CD4-positive, alpha-beta T cell (primary cell): Measurements from ENCODE around the gene LIN28B. TPM values are rescaled to one million over a fixed set of nuclear protein-coding genes. Genes with fewer than 3 reads are reported as not detected.

Experiments used
- ATAC-seq: fragments of 200-7000 bp; cut with Tn5 transposase; one replicate; pipeline ENCODE4 v1.10.0; 2022; ENCODE audit warnings: mild to moderate bottlenecking; ENCODE audit not compliant: poor library complexity
- CTCF ChIA-PET: fragments of 350-600 bp; sonication (Branson Sonifier 250); formaldehyde crosslinking; loops from one replicate; lab custom pipeline; 2021; ENCODE audit warnings: antibody characterized with exemption, inconsistent platforms; lab: Charles Lee
- POLR2A ChIA-PET: fragments of 350-600 bp; sonication (Branson Sonifier 250); formaldehyde crosslinking; loops from one replicate; lab custom pipeline; 2021; ENCODE audit warnings: antibody characterized with exemption, inconsistent platforms; lab: Charles Lee
- DNase-seq, 14 experiments: peaks; one replicate each; pipeline ENCODE4 v3.0.0-alpha.2; 2013 to 2020; ENCODE audit warnings: mixed read lengths in 2 of 14
- H3K27ac ChIP-seq, 2 donors: one replicate each; pipeline versions ENCODE4 v1.5.1 to v1.7.0; 2013; ENCODE audit warnings: low read length in 2 of 2, low read depth in 1 of 2, mild to moderate bottlenecking in 1 of 2
- H3K27me3 ChIP-seq, 2 experiments: 1 replicate in 1 of 2; 2 replicates in 1 of 2; pipeline versions ENCODE4 v1.6.1 to v1.7.0; 2013; ENCODE audit warnings: low read length in 2 of 2, control low read depth in 1 of 2, mild to moderate bottlenecking in 1 of 2, moderate library complexity in 1 of 2; ENCODE audit not compliant: insufficient read depth in 2 of 2, control insufficient read depth in 1 of 2
- H3K36me3 ChIP-seq: one replicate; pipeline ENCODE4 v1.6.1; 2013; ENCODE audit warnings: low read length, control low read depth; ENCODE audit not compliant: insufficient read depth
- H3K4me1 ChIP-seq: one replicate; pipeline ENCODE4 v1.6.1; 2013; ENCODE audit warnings: low read length, control low read depth; ENCODE audit not compliant: insufficient read depth
- H3K4me3 ChIP-seq: one replicate; pipeline ENCODE4 v1.5.1; 2013; ENCODE audit warnings: mild to moderate bottlenecking, low read length, moderate library complexity
- H3K9me3 ChIP-seq, 2 experiments: 1 replicate in 1 of 2; 2 replicates in 1 of 2; pipeline versions ENCODE4 v1.6.1 to v1.7.0; 2013; ENCODE audit warnings: low read length in 2 of 2, mild to moderate bottlenecking in 2 of 2, control low read depth in 1 of 2, moderate library complexity in 1 of 2; ENCODE audit not compliant: control insufficient read depth in 1 of 2, insufficient read depth in 1 of 2
- H3K27ac Mint-ChIP-seq: one replicate; pipeline ENCODE4 v1.8.0; 2020; ENCODE audit warnings: mixed read lengths
- H3K27me3 Mint-ChIP-seq: one replicate; pipeline ENCODE4 v1.8.0; 2021; ENCODE audit warnings: mixed read lengths
- H3K36me3 Mint-ChIP-seq: one replicate; pipeline ENCODE4 v1.8.0; 2021; ENCODE audit warnings: low read depth, mixed read lengths
- H3K4me1 Mint-ChIP-seq: one replicate; pipeline ENCODE4 v1.8.0; 2021; ENCODE audit warnings: low read depth, mixed read lengths
- H3K4me3 Mint-ChIP-seq: one replicate; pipeline ENCODE4 v1.8.0; 2020; ENCODE audit warnings: mild to moderate bottlenecking, mixed read lengths
- H3K9me3 Mint-ChIP-seq: one replicate; pipeline ENCODE4 v1.8.0; 2020; ENCODE audit warnings: mixed read lengths
- intact Hi-C, 2 experiments: fragments of 100-400 bp; cut with DNase I in 1 of 2; cut with micrococcal nuclease in 1 of 2; formaldehyde crosslinking; loops; one replicate each; pipeline versions ENCODE4 v1.15.1 to v1.9.0; 2023 to 2025; cut with DNase I, micrococcal nuclease
- total RNA-seq, 174 experiments: library from RNA in 2 of 174; stranded (reverse) in 2 of 174; gene quantifications; one replicate each; pipeline ENCODE4 v1.2.3 and lab custom pipeline; 2021 to 2026
- TF ChIP-seq, protein P1 (sequence below): fragments of 200-600 bp; IDR thresholded peaks from one replicate; pipeline ENCODE4 v1.8.0; 2022; ENCODE audit warnings: antibody characterized with exemption, mild to moderate bottlenecking

The LIN28B gene
- total RNA-seq, 2 experiments from 2014 or later, result not detected

DNA sequence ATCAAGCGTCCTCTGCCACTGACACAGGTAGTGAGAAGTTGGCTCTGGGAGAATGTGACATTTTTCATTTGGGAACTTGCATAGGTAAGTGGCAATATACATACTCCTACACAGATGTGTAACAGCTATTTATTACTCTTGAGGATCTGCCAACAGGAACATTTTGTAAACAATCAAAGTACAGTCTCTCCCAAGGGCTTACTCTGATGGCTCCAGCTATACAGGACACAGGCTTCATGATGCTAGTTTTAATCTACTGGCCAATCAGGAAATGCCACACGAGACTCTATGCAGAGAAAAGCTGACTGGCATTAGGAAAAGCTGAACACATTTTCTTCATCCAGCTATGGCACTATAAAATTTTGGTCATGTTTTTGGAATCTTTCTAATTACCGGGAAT, 165.1 kb downstream of the LIN28B start:
- ChIA-PET POLR2A (no interaction called here), CTCF (no interaction called here)
- no peak overlapping the region for H3K4me3 Mint-ChIP-seq
- intact Hi-C loops, result no loop called here
- H3K27me3 Mint-ChIP-seq, result peaks cover 22% of the 10 kb centered on the region
- H3K9me3 ChIP-seq, result no peaks in the 10 kb centered on the region
- ATAC-seq (no peak), DNase-seq (no peak)
- no peak overlapping the region for H3K27ac ChIP-seq
- TF ChIP-seq, protein P1, sequence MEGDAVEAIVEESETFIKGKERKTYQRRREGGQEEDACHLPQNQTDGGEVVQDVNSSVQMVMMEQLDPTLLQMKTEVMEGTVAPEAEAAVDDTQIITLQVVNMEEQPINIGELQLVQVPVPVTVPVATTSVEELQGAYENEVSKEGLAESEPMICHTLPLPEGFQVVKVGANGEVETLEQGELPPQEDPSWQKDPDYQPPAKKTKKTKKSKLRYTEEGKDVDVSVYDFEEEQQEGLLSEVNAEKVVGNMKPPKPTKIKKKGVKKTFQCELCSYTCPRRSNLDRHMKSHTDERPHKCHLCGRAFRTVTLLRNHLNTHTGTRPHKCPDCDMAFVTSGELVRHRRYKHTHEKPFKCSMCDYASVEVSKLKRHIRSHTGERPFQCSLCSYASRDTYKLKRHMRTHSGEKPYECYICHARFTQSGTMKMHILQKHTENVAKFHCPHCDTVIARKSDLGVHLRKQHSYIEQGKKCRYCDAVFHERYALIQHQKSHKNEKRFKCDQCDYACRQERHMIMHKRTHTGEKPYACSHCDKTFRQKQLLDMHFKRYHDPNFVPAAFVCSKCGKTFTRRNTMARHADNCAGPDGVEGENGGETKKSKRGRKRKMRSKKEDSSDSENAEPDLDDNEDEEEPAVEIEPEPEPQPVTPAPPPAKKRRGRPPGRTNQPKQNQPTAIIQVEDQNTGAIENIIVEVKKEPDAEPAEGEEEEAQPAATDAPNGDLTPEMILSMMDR, result no peak
- no peaks in the 10 kb centered on the region for H3K27me3 ChIP-seq
- no peaks in the 10 kb centered on the region for H3K36me3 ChIP-seq
- H3K4me1 Mint-ChIP-seq, result no peaks in the 10 kb centered on the region
- no peak overlapping the region for H3K4me3 ChIP-seq
- no peaks in the 10 kb centered on the region for H3K36me3 Mint-ChIP-seq
- no peaks in the 10 kb centered on the region for H3K9me3 Mint-ChIP-seq
- H3K27ac Mint-ChIP-seq, result no peak overlapping the region
- no peaks in the 10 kb centered on the region for H3K4me1 ChIP-seq

DNA sequence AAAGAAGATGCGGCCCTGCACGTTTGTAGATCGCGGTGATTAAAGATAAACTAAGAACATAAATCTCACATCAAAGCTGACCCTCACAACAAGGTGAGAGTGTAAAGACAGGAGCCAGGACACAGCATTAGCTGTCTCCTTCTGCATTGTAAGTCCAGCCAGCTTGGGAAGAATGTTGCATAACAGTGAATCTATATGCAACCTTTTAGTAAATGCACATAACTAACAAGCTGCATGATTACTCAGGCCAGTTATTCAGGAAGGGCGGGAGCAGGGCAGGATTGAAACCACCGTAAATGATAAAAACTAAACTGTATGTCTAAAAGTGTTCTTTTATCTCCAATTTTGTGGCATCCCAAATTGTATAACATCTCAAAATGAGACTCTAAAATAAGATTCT, 165.8 kb downstream of the LIN28B start:
- TF ChIP-seq, protein P1, result no peak
- Histone ChIP-seq H3K27me3 (no peaks in the 10 kb centered on the region), H3K4me3 (no peak overlapping the region), H3K36me3 (no peaks in the 10 kb centered on the region), H3K9me3 (no peaks in the 10 kb centered on the region), H3K27ac (no peak overlapping the region), H3K4me1 (no peaks in the 10 kb centered on the region)
- ChIA-PET CTCF (no interaction called here), POLR2A (no interaction called here)
- H3K27ac Mint-ChIP-seq, result no peak overlapping the region
- no peaks in the 10 kb centered on the region for H3K9me3 Mint-ChIP-seq
- DNase-seq (no peak), ATAC-seq (no peak)
- H3K27me3 Mint-ChIP-seq, result peaks cover 14% of the 10 kb centered on the region
- H3K4me3 Mint-ChIP-seq, result no peak overlapping the region
- no peaks in the 10 kb centered on the region for H3K36me3 Mint-ChIP-seq
- intact Hi-C loops, result no loop called here
- H3K4me1 Mint-ChIP-seq, result no peaks in the 10 kb centered on the region

Other genes with a start within 250 kb of the LIN28B start
- gene HACE1, start 97.2 kb upstream of the LIN28B start, total RNA-seq, result 1 to 10 TPM; 7.4 to 8.2 TPM
- gene POPDC3, start 222.9 kb downstream of the LIN28B start, total RNA-seq, result not detected